GM12801 (cell line): ENCODE results near the gene POLR1H.

Source experiments
- CTCF ChIP-seq: IDR thresholded peaks from one replicate; pipeline ENCODE4 v1.5.1; 2011; ENCODE audit warnings: control low read depth; ENCODE audit not compliant: insufficient read length; ENCODE audit errors: extremely low read depth

POLR1H gene

GRCh38 chr6:30087876-30088275, 26.8 kb downstream of the POLR1H start:
- no peak for TF ChIP-seq CTCF

DNA sequence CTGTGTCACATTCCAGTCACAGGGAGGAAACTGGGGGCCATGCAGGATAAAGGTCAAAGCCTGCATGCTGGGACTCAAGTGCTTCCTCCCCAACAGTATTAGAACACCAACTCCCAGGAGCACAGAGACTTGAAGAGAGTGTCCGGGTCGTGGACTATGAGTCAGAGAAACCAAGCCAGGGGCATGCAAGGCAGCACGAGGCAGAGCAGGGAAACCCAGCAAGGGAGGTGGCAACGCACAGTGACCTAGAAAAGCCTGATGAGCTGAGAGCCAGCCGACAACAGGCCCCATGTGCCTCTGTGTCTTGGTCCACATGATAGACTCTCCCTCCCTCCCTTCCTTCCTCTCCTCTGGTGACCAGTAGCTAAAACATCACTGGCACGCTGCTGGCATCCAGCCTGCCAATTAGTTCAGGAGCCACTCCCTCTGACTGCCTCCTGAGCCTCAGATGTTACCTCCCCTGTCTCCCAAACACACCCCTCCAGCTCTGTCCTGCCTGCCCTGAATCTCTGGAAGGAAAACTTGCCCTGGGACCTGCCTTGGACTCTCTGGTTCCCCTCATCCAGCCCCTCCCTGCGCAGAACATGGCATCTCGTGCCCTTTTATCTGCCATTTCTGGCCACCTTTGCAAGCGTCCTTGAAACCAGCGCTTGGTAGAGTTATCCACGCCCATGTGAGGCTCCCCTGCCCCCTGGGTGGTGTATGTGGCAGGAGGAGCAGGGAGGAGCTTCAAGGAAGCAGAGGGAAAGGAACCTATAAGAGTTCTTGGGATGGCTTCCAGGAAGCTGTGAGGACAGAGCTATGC, 30.7 kb downstream of the POLR1H start:
- TF ChIP-seq CTCF = no peak

DNA sequence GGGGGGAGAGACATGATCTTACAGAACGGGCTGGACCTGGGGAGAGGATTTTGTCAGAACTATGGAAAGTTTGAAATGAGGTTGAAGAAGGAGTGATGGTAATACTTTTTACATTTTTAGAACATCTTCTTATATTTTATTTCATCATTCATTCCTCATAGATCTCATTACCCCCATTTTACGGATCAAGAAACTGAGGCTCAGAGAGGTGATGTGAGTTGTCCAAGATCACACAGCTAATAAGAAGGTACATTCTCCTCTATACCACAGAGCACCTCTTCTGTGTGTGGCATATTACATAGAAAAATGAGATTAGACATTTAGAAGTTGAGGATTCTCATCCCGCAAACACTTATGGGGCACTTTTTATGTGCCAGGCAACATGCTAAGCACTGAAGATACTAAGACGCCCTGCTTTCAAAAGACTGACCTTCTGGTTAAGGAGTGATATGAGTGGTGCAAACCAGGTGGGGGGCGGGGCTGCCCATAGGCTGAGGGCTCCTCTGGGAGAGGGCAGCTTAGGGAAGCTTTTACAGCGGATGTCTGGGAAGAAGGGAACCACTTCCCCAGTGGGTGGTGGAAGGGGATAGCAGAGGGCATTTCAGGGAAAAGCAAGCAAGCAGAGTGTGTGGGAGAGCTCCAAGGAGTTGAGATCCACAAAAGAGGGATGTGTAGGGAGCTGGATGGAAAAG, 31.9 kb downstream of the POLR1H start:
- no peak for TF ChIP-seq CTCF

DNA sequence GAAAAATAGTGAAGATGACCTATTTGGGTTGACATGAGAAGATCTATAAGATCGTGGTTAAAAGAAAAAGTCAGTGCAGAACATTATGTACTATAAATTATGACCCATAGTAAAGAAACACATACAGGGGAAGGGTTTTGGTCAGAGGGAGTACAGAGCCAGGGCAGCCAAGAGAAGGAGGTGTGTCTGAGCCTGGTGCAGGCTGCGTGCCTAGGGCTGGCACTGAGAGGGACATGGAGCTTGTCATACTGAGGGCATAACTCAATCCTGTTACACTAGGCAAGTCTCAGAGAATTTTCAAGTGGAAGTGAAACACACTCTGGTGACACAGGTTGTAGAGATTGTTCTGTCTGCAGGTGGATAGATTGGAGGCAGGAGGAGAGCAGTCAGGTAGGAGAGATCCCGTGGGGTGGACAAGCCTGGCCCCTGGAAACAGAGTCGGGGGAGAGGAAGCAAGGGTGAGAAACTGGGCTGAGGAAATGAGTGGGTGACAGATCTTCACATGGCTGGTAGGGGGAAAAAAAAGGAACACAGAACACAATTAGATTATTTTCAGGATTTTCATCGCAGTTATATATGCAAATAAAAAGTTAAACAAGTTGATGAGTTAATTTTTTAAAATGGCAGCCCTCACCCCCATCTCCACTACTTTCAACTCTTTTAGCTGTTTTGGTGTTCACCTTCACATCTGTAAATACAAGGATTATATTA, 33.0 kb downstream of the POLR1H start:
- no peak for TF ChIP-seq CTCF

GRCh38 chr6:30096829-30097228, 35.8 kb downstream of the POLR1H start:
- TF ChIP-seq CTCF = no peak

DNA sequence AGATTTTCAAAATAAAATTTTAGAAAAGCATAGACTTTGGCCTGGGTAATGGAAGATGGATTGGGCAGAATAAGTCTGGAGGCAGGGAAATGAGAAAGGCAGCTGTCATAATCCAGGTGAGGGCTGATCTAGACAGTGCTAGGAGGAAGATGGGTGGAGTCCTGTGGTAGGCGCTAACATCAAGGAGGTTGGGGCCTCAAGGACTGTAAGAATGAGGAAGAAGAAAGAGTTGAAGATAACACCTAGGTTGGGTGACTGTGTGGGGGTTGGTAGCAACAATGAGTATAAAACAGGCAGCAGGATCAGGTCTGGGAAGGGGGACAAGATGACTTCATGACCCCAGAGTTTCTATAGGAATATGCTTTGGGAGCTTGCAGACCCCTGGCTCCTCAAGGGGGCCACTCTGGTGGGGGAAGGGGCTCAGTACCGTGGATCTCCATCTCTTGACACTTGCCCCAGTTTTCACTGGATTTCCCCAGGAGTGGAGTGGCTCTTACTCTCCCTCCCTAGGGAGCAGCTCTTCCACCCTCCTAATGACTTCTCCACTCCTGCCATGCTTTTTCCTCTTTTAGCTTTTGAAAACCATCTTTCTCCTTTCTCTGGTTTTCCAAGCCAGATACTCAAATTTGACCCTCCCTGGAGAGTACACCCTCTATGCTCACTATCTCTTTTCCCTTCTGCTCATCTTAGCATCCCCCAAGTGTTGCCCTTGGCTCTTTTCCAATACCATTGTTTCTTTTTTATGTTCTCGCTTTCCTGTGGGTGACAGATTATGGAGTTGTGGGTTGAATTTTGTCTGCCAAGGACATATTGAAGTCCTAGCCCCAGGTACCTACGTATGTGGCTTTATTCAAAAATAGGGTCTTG, 37.1 kb downstream of the POLR1H start:
- TF ChIP-seq CTCF = no peak

- TF ChIP-seq CTCF = no peak
Observed at GRCh38 chr6:30100154-30100553, 39.1 kb downstream of the POLR1H start.
